ENCODE measurements around the gene TTC33. TPM values are rescaled to one million over a fixed set of nuclear protein-coding genes. Genes with fewer than 3 reads are reported as not detected.
"Not testable (repeated sequence)": the region's sequence is repeated elsewhere in the genome, so short reads cannot be mapped to it uniquely, and the experiment has no call there.

Gene TTC33
- polyA plus RNA-seq, 3 donors = 3.6 to 5.3 (median 4.9) TPM

GRCh38 chr5:40669606-40670390, 86.0 kb downstream of the TTC33 start:
- H3K27ac ChIP-seq (ENCODE audit: low read depth, low read length) = no peak overlapping the region
- 53 to 67% (median 57%) methylated on average over 6 of the region's 6 CpGs for WGBS, 3 donors

GRCh38 chr5:40667161-40667663, 88.5 kb downstream of the TTC33 start:
- no peak overlapping the region for H3K27ac ChIP-seq (ENCODE audit: low read depth, low read length)

- H3K27ac ChIP-seq (ENCODE audit: low read depth, low read length) = no peak overlapping the region
- WGBS, 3 donors = 79 to 90% (median 80%) methylated on average over 1 of the region's 1 CpG
Measured at GRCh38 chr5:40666657-40667056, 89.1 kb downstream of the TTC33 start.

GRCh38 chr5:40665635-40666298, 90.0 kb downstream of the TTC33 start:
- H3K27ac ChIP-seq (ENCODE audit: low read depth, low read length) = no peak overlapping the region
- WGBS, 3 donors = 68 to 88% (median 79%) methylated on average over 3 of the region's 3 CpGs

- H3K27ac ChIP-seq (ENCODE audit: low read depth, low read length) = no peak overlapping the region
- 68 to 88% (median 73%) methylated on average over 2 of the region's 2 CpGs for WGBS, 3 donors
Measured at GRCh38 chr5:40660751-40661150, 95.0 kb downstream of the TTC33 start.

- H3K27ac ChIP-seq (ENCODE audit: low read depth, low read length) = no peak overlapping the region
Measured at GRCh38 chr5:40656766-40657165, 99.0 kb downstream of the TTC33 start.

GRCh38 chr5:40656091-40656490, 99.7 kb downstream of the TTC33 start:
- H3K27ac ChIP-seq (ENCODE audit: low read depth, low read length) = not testable (repeated sequence)

- 40 to 57% (median 55%) methylated on average over 2 of the region's 2 CpGs for WGBS, 3 donors
- H3K27ac ChIP-seq (ENCODE audit: low read depth, low read length) = no peak overlapping the region
Measured at GRCh38 chr5:40655138-40655537, 100.6 kb downstream of the TTC33 start.

GRCh38 chr5:40654377-40654991, 101.3 kb downstream of the TTC33 start:
- no peak overlapping the region for H3K27ac ChIP-seq (ENCODE audit: low read depth, low read length)
- WGBS, 3 donors = 69 to 90% (median 73%) methylated on average over 4 of the region's 4 CpGs

GRCh38 chr5:40653221-40654022, 102.3 kb downstream of the TTC33 start:
- no peak overlapping the region for H3K27ac ChIP-seq (ENCODE audit: low read depth, low read length)
- WGBS, 3 donors = 83 to 88% (median 84%) methylated on average over 4 of the region's 4 CpGs

GRCh38 chr5:40652441-40653220, 103.1 kb downstream of the TTC33 start:
- H3K27ac ChIP-seq (ENCODE audit: low read depth, low read length) = no peak overlapping the region
- 70 to 80% (median 71%) methylated on average over 8 of the region's 8 CpGs for WGBS, 3 donors

GRCh38 chr5:40651201-40651600, 104.6 kb downstream of the TTC33 start:
- 96 to 99% (median 97%) methylated on average over 3 of the region's 3 CpGs for WGBS, 3 donors
- H3K27ac ChIP-seq (ENCODE audit: low read depth, low read length) = no peak overlapping the region

GRCh38 chr5:40649463-40650030, 106.2 kb downstream of the TTC33 start:
- no peak overlapping the region for H3K27ac ChIP-seq (ENCODE audit: low read depth, low read length)
- 52 to 72% (median 59%) methylated on average over 4 of the region's 4 CpGs for WGBS, 3 donors

- 86 to 94% (median 90%) methylated on average over 1 of the region's 1 CpG for WGBS, 3 donors
- no peak overlapping the region for H3K27ac ChIP-seq (ENCODE audit: low read depth, low read length)
Measured at GRCh38 chr5:40648150-40648549, 107.6 kb downstream of the TTC33 start.

GRCh38 chr5:40646266-40646665, 109.5 kb downstream of the TTC33 start:
- 11 to 70% (median 66%) methylated on average over 3 of the region's 3 CpGs for WGBS, 3 donors
- H3K27ac ChIP-seq (ENCODE audit: low read depth, low read length) = no peak overlapping the region

GRCh38 chr5:40639531-40639930, 116.2 kb downstream of the TTC33 start:
- 79 to 100% (median 95%) methylated on average over 1 of the region's 1 CpG for WGBS, 3 donors
- H3K27ac ChIP-seq (ENCODE audit: low read depth, low read length) = not testable (repeated sequence)

GRCh38 chr5:40634593-40634992, 121.2 kb downstream of the TTC33 start:
- 80 to 85% (median 81%) methylated on average over 7 of the region's 7 CpGs for WGBS, 3 donors
- H3K27ac ChIP-seq (ENCODE audit: low read depth, low read length) = no peak overlapping the region

GRCh38 chr5:40634154-40634553, 121.6 kb downstream of the TTC33 start:
- no peak overlapping the region for H3K27ac ChIP-seq (ENCODE audit: low read depth, low read length)

More at GRCh38 chr5:40634154-40634553, 121.6 kb downstream of the TTC33 start:
- WGBS, 3 donors = 74 to 82% (median 77%) methylated on average over 3 of the region's 3 CpGs
